Activated CD4-positive, alpha-beta T cell treated with anti-CD3 and anti-CD28 coated beads, Interleukin-2, amount 50 U/mL, for 16 hours (primary cell): Measurements from ENCODE around the gene SULT1A3.
A peak's percentile ranks its signal among the peaks of the same experiment; 100 is the strongest.
"Not testable (repeated sequence)": the region's sequence is repeated elsewhere in the genome, so short reads cannot be mapped to it uniquely, and the experiment has no call there.

Experiments
- DNase-seq: peaks from one replicate; pipeline ENCODE4 v3.0.0-alpha.2; 2020

Gene SULT1A3

GRCh38 chr16:30187556-30187865 lies 11.5 kb upstream of the SULT1A3 start:
- no peak for DNase-seq

- no peak for DNase-seq
Measured at GRCh38 chr16:30187971-30188561, 11.0 kb upstream of the SULT1A3 start.

- DNase-seq = not testable (repeated sequence)
Measured at GRCh38 chr16:30191158-30191557, 7.9 kb upstream of the SULT1A3 start.

- not testable (repeated sequence) for DNase-seq
Measured at GRCh38 chr16:30193098-30193497, 6.0 kb upstream of the SULT1A3 start.

GRCh38 chr16:30193615-30194014 lies 5.4 kb upstream of the SULT1A3 start, which contains the start of the genes BOLA2B and SLX1A:
Gene BOLA2B, minus strand, starts transcription at chr16:30193666. Its CDS starts 71 bp downstream, at chr16:30193595.
Gene SLX1A, plus strand, starts transcription at chr16:30193875. Its CDS starts 210 bp downstream, at chr16:30194085.
- DNase-seq = not testable (repeated sequence)

- not testable (repeated sequence) for DNase-seq
Measured at GRCh38 chr16:30194172-30194925, 4.7 kb upstream of the SULT1A3 start.

GRCh38 chr16:30197001-30197400 lies 2.1 kb upstream of the SULT1A3 start:
- not testable (repeated sequence) for DNase-seq

- not testable (repeated sequence) for DNase-seq
Measured at GRCh38 chr16:30199608-30200343, 721 bp downstream of the SULT1A3 start.

GRCh38 chr16:30205541-30206236 lies 6.6 kb downstream of the SULT1A3 start:
- not testable (repeated sequence) for DNase-seq

- DNase-seq = not testable (repeated sequence)
Measured at GRCh38 chr16:30206252-30206651, 7.2 kb downstream of the SULT1A3 start.

- DNase-seq = not testable (repeated sequence)
Measured at GRCh38 chr16:30207063-30207704, 8.1 kb downstream of the SULT1A3 start.

- peak; percentile 16 for DNase-seq
Measured at GRCh38 chr16:30209032-30209431, 10.0 kb downstream of the SULT1A3 start.

- DNase-seq = not testable (repeated sequence)
Measured at GRCh38 chr16:30211414-30211813, 12.4 kb downstream of the SULT1A3 start.

GRCh38 chr16:30217082-30217481 lies 18.0 kb downstream of the SULT1A3 start:
- DNase-seq = not testable (repeated sequence)

- DNase-seq = not testable (repeated sequence)
Measured at GRCh38 chr16:30248379-30248778, 49.3 kb downstream of the SULT1A3 start, which contains the start of gene NPIPB13. Gene NPIPB13, minus strand, starts transcription at chr16:30248479. Its CDS starts 2,906 bp downstream, at chr16:30245573.
